NCI-H1092 (cell line): ENCODE measurements around the gene PCDH9.
"Not testable (repeated sequence)": the region's sequence is repeated elsewhere in the genome, so short reads cannot be mapped to it uniquely, and the experiment has no call there.

ENCODE experiments used
- DNase-seq: peaks from one replicate; lab custom pipeline; 2025; lab: John Stamatoyannopoulos, UW

Gene PCDH9

DNA sequence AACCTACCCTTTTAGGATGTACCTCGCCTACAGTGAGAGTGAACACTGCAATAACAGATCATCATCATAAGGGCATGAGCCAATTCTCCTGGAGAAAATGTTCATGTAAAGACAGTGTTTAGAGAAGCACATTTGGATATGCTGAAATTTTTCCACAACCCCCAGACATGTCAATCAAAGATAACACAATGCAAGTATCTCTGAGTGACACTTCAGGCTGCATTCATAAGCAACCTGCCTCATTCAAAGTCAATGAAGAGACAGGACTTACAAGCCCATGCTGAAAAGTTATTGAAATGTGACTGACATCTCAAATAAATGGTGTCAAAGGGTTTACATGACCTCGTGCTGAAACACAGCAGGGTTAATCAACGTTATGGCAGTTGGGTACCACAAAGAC lies 102.0 kb downstream of the PCDH9 start:
- no peak for DNase-seq

- no peak for DNase-seq
Measured at GRCh38 chr13:67125681-67126080, 104.5 kb downstream of the PCDH9 start.

GRCh38 chr13:67123165-67123564 lies 107.0 kb downstream of the PCDH9 start:
- no peak for DNase-seq

DNA sequence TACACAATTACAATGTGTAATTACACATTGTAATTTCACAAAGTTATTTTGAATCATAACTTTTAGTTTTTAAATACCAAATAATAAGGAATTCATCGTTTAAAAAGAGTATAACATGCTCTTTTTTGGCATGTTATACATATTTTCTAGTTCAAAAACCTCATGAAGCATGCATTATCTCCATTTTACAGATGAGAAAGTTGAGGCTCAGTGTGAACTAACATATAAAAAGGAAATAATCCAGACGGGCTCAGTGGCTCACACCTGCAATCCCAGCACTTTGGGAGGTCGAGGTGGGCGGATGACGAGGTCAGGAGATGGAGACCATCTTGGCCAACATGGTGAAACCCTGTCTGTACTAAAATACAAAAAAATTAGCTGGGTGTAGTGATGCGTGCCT lies 107.9 kb downstream of the PCDH9 start:
- no peak for DNase-seq

GRCh38 chr13:67120872-67121531 lies 109.1 kb downstream of the PCDH9 start:
- no peak for DNase-seq

DNA sequence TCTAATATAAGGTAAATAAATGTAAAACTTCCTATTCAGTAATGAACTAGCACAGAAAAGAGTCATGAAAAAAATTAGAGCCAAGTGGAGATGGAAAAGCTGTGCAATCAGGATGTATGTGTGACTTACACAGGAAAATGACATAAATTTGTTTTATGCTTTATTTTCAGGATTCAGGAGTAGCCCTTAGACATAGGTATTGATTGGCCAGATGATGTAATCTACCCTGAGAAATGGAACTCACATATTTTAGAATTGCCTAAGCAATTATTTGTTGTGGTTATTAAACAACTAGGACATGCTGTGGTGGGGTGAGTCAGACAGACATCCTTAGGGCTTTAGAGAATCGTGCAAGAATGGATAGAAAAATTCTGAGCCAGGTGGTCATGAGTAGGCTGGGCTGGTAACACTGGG lies 110.6 kb downstream of the PCDH9 start:
- no peak for DNase-seq

GRCh38 chr13:67118277-67118676 lies 111.9 kb downstream of the PCDH9 start:
- DNase-seq: no peak

GRCh38 chr13:67117010-67117550 lies 113.1 kb downstream of the PCDH9 start:
- DNase-seq: no peak

DNA sequence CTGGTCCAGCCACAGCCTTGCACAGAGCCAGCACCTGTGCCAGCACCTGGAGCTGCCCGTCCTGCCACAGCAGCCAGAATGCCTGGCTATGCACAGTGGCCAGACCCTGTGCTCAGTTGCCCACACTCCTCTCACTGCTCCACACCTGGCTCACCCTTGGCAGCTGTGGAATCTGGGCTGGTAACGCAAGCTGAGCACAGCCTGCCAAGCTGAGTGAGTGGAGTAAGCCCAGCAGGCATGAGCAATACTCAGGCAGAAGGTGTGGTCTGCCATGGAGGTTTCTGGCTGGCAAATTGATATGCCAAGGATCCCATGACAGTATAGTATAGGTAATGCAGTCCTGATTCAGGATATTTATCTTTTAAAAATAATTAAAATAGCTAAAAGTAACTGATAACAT lies 122.2 kb downstream of the PCDH9 start:
- no peak for DNase-seq

DNA sequence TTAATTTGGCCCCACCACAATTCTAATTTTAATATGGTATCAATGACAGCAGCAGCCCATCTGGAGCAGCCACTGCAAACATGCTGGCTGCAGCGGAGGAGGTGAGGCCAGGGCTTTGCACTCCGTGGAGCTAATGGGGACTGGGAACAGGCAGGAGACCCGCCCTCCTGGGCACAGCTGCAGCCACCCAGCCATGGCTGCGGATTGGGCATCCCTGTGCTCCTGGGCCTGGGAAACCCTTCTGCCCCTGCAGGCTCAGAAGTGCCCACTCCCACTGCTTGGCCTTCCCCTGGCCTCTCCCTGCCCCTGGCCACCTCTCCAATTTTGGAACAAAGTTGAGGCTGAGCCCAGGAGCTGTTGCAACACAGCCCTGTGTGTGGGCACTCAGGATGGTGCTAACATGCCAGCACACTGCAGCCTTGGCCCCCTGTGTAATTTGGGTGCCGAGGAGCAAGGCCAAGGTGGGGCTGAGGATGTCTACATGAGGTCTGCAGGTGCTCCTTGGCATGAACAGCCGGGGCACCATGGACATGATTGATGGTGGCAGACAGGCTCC lies 123.6 kb downstream of the PCDH9 start:
- no peak for DNase-seq

DNA sequence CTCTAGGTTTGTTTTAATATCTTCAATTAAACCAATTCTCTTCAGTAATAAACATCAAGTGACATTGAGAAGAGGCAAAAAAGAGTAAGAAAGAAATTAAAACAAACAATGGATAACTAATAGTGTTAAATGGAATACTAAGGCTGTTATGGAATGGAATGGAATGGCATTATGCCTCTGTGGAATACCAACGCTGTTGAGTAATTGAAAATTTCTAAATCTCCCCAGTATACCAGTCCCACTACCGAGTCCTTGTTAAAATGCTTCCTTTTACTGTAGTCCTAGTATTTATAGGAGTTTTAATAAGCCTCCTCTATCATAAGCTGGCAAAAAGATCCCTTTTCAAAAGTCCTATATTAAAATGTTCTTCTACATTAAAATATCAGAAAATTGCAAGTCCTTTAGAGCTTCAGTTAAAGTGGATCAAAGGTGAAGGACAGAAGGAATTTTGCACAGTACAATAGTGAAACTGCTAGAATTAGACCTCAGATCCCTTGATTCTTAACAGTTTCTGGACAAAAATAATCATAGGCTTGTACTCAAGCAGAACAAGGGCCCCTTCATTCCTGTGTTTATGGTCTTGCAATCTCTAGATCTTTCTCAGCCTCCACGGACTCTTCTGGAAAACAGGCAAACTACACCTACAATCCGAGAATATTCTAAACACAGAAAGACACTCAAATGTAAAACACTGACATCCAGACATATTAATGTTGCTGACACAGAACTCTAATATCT lies 128.2 kb downstream of the PCDH9 start:
- no peak for DNase-seq

GRCh38 chr13:67100730-67101129 lies 129.4 kb downstream of the PCDH9 start:
- no peak for DNase-seq

DNA sequence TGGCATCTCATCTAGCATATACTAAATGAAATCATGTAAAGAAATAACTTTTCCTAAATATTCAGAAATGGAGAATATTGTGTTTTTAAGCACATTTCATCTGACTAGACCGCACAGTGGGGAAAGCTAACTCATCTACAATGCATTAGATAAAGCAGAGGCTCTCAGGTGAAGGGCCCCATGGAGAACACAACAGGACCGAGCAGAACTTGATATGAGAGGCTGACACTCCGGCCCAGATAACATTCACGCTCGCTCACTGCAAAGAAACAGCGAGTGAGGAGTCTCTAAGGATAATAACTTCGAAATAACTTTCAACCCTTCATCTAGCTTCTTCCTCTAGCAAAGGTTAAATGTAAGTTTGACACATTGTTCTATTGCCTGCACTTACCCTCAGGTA lies 130.6 kb downstream of the PCDH9 start:
- DNase-seq: no peak

DNA sequence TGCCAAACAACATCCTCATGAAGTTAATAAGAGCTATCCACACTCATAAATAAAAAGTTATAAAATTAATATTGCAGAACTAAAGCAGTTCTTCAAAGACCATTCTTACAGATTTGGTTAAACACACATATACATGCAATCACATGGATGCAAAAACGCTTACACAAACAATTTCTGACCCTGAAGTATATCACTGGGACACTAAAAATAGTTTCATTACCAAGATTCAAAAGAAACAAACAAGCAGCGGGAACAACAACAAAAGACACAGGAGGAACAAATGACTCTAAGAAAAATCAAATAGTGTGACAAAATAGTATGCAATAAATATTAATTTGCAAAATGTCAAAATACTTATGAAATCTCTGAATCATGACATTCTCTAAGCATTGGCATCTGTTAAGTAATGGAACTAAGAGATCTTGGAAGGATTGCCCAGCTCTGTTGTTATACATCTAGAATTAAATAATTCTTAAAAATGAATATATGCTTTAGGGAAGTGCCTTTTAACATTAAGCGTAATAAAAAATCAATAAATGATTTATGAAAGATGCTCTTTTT lies 132.2 kb downstream of the PCDH9 start:
- no peak for DNase-seq

DNA sequence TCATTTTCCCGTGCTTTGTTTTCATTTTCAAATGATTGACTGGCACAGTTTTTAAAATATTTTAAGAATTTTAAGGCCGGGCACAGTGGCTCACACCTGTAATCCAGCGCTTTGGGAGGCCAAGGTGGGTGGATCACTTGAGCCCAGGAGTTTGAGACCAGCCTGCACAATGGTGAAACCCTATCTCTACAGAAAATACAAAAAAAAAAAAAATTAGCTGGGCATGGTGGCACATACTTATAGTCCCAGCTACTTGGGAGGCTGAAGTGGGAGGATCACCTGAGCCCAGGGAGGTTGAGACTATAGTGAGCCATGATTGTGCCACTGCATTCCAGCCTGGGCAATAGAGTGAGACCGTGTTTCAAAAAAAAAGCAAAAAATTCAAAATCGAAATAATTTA lies 133.2 kb downstream of the PCDH9 start:
- not testable (repeated sequence) for DNase-seq

DNA sequence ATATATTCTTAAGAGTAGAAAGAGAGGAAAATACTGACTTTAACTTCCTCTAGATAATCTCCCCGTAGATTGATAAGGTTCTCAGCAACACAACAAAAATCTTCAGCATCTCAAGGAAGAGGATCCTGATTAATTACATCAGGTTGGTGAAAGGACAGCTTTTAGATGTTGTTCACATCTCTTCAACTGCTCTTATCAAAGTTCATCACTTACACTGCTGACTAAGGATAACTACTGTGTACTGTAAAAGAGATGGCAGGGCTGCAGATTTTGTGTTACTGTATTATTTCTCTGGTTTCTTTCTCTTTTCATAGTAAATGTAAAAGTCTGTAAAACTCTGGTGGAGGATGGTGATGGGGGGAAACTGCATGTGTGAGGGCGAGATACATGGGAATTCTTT lies 133.7 kb downstream of the PCDH9 start:
- no peak for DNase-seq

DNA sequence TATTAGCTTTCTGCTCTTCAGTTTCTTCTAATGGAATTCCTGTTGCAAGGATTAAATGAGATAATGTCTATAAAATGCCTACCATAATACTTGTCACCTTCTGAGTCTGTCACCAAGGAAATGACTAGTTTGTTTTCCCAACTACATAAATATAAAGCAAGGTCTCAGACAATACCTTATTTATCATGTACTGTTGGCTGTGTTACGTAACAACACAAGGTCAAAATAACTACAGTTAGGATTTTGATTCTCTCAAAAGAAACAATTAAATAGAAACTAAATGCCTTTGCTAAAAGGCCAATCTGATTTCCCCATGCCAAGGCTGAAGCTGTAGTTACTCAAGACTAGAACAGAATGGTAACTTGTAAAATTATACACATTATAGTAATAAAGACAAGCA lies 134.5 kb downstream of the PCDH9 start:
- DNase-seq: no peak

GRCh38 chr13:67094952-67095351 lies 135.2 kb downstream of the PCDH9 start:
- DNase-seq: no peak

DNA sequence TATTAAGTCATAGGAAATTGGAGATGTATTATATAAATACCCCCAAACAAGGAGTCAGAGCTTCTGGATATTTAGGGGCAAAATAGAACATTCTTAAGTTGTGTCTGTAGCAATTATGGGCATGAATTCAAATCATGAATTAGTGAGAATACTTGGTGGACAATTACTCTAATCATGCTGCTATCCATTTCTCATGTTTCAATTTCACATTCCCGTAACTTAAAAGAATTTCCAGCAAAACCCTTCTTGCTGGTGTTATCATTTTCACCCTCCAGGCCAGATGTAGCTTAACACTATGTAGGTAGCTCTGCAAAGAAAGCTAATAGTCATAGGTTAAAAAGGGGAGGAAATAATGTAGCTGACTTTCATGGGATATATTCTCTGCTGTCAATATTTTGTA lies 136.1 kb downstream of the PCDH9 start:
- no peak for DNase-seq

GRCh38 chr13:67091603-67092002 lies 138.5 kb downstream of the PCDH9 start:
- no peak for DNase-seq

GRCh38 chr13:67090856-67091255 lies 139.3 kb downstream of the PCDH9 start:
- no peak for DNase-seq

DNA sequence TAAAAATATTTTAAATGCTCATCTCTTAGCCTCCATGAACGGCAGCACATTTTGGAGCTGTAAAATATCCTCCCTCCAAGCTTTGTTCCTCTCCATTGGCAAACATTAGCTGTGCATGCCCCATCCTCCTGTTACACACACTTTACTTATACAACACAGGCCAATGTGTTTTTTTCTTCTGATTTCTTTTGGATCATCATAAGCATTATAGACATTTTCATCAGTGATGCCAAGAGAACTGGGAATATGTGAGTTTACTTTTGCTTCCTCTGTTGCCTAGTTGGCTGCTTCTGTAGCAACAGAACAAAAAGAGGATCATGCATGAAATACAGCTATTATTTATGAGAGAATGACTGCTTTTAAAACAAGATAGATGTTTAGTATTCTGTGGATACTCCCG lies 142.6 kb downstream of the PCDH9 start:
- DNase-seq: no peak

GRCh38 chr13:67086260-67086659 lies 143.9 kb downstream of the PCDH9 start:
- no peak for DNase-seq
